Activated naive CD4-positive, alpha-beta T cell treated with anti-CD3 and anti-CD28 coated beads, Interleukin-2, amount 50 U/mL, for 24 hours (primary cell): Measurements from ENCODE around the gene RAPGEF5.

Experiments
- H3K27ac Mint-ChIP-seq: one replicate; pipeline ENCODE4 v1.8.0; 2021; ENCODE audit warnings: mild to moderate bottlenecking, mixed read lengths
- H3K27me3 Mint-ChIP-seq: one replicate; pipeline ENCODE4 v1.8.0; 2021; ENCODE audit warnings: mixed read lengths
- H3K36me3 Mint-ChIP-seq: one replicate; pipeline ENCODE4 v1.8.0; 2021; ENCODE audit warnings: mixed read lengths
- H3K4me1 Mint-ChIP-seq: one replicate; pipeline ENCODE4 v1.8.0; 2021; ENCODE audit warnings: mixed read lengths
- H3K4me3 Mint-ChIP-seq: one replicate; pipeline ENCODE4 v1.8.0; 2021; ENCODE audit warnings: mild to moderate bottlenecking, mixed read lengths
- H3K9me3 Mint-ChIP-seq: one replicate; pipeline ENCODE4 v1.8.0; 2021; ENCODE audit warnings: mixed read lengths

The RAPGEF5 gene

GRCh38 chr7:22146961-22147512 is 209.9 kb downstream of the RAPGEF5 start:
- H3K4me3 Mint-ChIP-seq, result peak overlapping the region; percentile 4
- no peak overlapping the region for H3K27ac Mint-ChIP-seq
- H3K4me1 Mint-ChIP-seq, result peaks cover 18% of the 10 kb centered on the region

GRCh38 chr7:22144950-22145349 is 212.0 kb downstream of the RAPGEF5 start:
- Mint-ChIP-seq H3K9me3 (no peaks in the 10 kb centered on the region), H3K27me3 (no peaks in the 10 kb centered on the region), H3K27ac (no peak overlapping the region), H3K36me3 (no peaks in the 10 kb centered on the region), H3K4me1 (peaks cover 18% of the 10 kb centered on the region), H3K4me3 (no peak overlapping the region)

More at GRCh38 chr7:22146961-22147512, 209.9 kb downstream of the RAPGEF5 start:
- no peaks in the 10 kb centered on the region for H3K9me3 Mint-ChIP-seq
- H3K27me3 Mint-ChIP-seq, result no peaks in the 10 kb centered on the region
- H3K36me3 Mint-ChIP-seq, result no peaks in the 10 kb centered on the region

GRCh38 chr7:22143491-22143890 is 213.5 kb downstream of the RAPGEF5 start:
- Mint-ChIP-seq H3K27me3 (no peaks in the 10 kb centered on the region), H3K36me3 (no peaks in the 10 kb centered on the region), H3K27ac (no peak overlapping the region), H3K4me1 (peaks cover 17% of the 10 kb centered on the region), H3K4me3 (no peak overlapping the region), H3K9me3 (no peaks in the 10 kb centered on the region)

GRCh38 chr7:22142572-22142971 is 214.4 kb downstream of the RAPGEF5 start:
- H3K9me3 Mint-ChIP-seq, result no peaks in the 10 kb centered on the region
- H3K4me3 Mint-ChIP-seq, result no peak overlapping the region
- no peaks in the 10 kb centered on the region for H3K27me3 Mint-ChIP-seq
- H3K27ac Mint-ChIP-seq, result no peak overlapping the region
- no peaks in the 10 kb centered on the region for H3K36me3 Mint-ChIP-seq
- H3K4me1 Mint-ChIP-seq, result peaks cover 8% of the 10 kb centered on the region

- no peaks in the 10 kb centered on the region for H3K36me3 Mint-ChIP-seq
- H3K27me3 Mint-ChIP-seq, result no peaks in the 10 kb centered on the region
- no peaks in the 10 kb centered on the region for H3K4me1 Mint-ChIP-seq
- no peaks in the 10 kb centered on the region for H3K9me3 Mint-ChIP-seq
- no peak overlapping the region for H3K27ac Mint-ChIP-seq
- no peak overlapping the region for H3K4me3 Mint-ChIP-seq
Measured at GRCh38 chr7:22141355-22141754, 215.6 kb downstream of the RAPGEF5 start.

- Mint-ChIP-seq H3K27me3 (no peaks in the 10 kb centered on the region), H3K4me3 (no peak overlapping the region), H3K4me1 (no peaks in the 10 kb centered on the region), H3K27ac (no peak overlapping the region), H3K36me3 (no peaks in the 10 kb centered on the region), H3K9me3 (no peaks in the 10 kb centered on the region)
Measured at GRCh38 chr7:22140578-22140977, 216.4 kb downstream of the RAPGEF5 start.

- Mint-ChIP-seq H3K36me3 (no peaks in the 10 kb centered on the region), H3K9me3 (no peaks in the 10 kb centered on the region), H3K27ac (no peak overlapping the region), H3K4me3 (no peak overlapping the region), H3K27me3 (no peaks in the 10 kb centered on the region), H3K4me1 (no peaks in the 10 kb centered on the region)
Measured at GRCh38 chr7:22138886-22139285, 218.1 kb downstream of the RAPGEF5 start.

GRCh38 chr7:22138106-22138505 is 218.8 kb downstream of the RAPGEF5 start:
- H3K4me1 Mint-ChIP-seq, result no peaks in the 10 kb centered on the region
- no peaks in the 10 kb centered on the region for H3K36me3 Mint-ChIP-seq
- no peaks in the 10 kb centered on the region for H3K9me3 Mint-ChIP-seq
- H3K4me3 Mint-ChIP-seq, result no peak overlapping the region
- H3K27ac Mint-ChIP-seq, result no peak overlapping the region
- H3K27me3 Mint-ChIP-seq, result peaks cover 2% of the 10 kb centered on the region

- Mint-ChIP-seq H3K4me1 (no peaks in the 10 kb centered on the region), H3K9me3 (no peaks in the 10 kb centered on the region), H3K4me3 (no peak overlapping the region), H3K27ac (no peak overlapping the region), H3K36me3 (no peaks in the 10 kb centered on the region), H3K27me3 (peaks cover 2% of the 10 kb centered on the region)
Measured at GRCh38 chr7:22137466-22137865, 219.5 kb downstream of the RAPGEF5 start.

- no peaks in the 10 kb centered on the region for H3K9me3 Mint-ChIP-seq
- H3K36me3 Mint-ChIP-seq, result no peaks in the 10 kb centered on the region
- H3K4me1 Mint-ChIP-seq, result no peaks in the 10 kb centered on the region
- H3K4me3 Mint-ChIP-seq, result no peak overlapping the region
- H3K27ac Mint-ChIP-seq, result no peak overlapping the region
- peaks cover 2% of the 10 kb centered on the region for H3K27me3 Mint-ChIP-seq
Measured at GRCh38 chr7:22137026-22137425, 219.9 kb downstream of the RAPGEF5 start.

- Mint-ChIP-seq H3K27me3 (peaks cover 2% of the 10 kb centered on the region), H3K27ac (no peak overlapping the region), H3K4me1 (no peaks in the 10 kb centered on the region), H3K9me3 (no peaks in the 10 kb centered on the region), H3K36me3 (no peaks in the 10 kb centered on the region), H3K4me3 (no peak overlapping the region)
Measured at GRCh38 chr7:22129819-22130580, 227.0 kb downstream of the RAPGEF5 start.

- Mint-ChIP-seq H3K4me3 (no peak overlapping the region), H3K36me3 (no peaks in the 10 kb centered on the region), H3K4me1 (no peaks in the 10 kb centered on the region), H3K27ac (no peak overlapping the region), H3K27me3 (peaks cover 2% of the 10 kb centered on the region), H3K9me3 (no peaks in the 10 kb centered on the region)
Measured at GRCh38 chr7:22129166-22129565, 227.8 kb downstream of the RAPGEF5 start.

- H3K36me3 Mint-ChIP-seq, result no peaks in the 10 kb centered on the region
- peaks cover 1% of the 10 kb centered on the region for H3K27me3 Mint-ChIP-seq
- H3K4me3 Mint-ChIP-seq, result no peak overlapping the region
- H3K4me1 Mint-ChIP-seq, result no peaks in the 10 kb centered on the region
- H3K27ac Mint-ChIP-seq, result no peak overlapping the region
- H3K9me3 Mint-ChIP-seq, result no peaks in the 10 kb centered on the region
Measured at GRCh38 chr7:22128528-22128920, 228.4 kb downstream of the RAPGEF5 start.

- Mint-ChIP-seq H3K9me3 (no peaks in the 10 kb centered on the region), H3K4me3 (no peak overlapping the region), H3K4me1 (no peaks in the 10 kb centered on the region), H3K36me3 (no peaks in the 10 kb centered on the region), H3K27ac (no peak overlapping the region), H3K27me3 (no peaks in the 10 kb centered on the region)
Measured at GRCh38 chr7:22127835-22128527, 229.0 kb downstream of the RAPGEF5 start.

GRCh38 chr7:22125436-22125835 is 231.5 kb downstream of the RAPGEF5 start:
- H3K27ac Mint-ChIP-seq, result no peak overlapping the region
- no peaks in the 10 kb centered on the region for H3K36me3 Mint-ChIP-seq
- H3K9me3 Mint-ChIP-seq, result no peaks in the 10 kb centered on the region
- no peaks in the 10 kb centered on the region for H3K27me3 Mint-ChIP-seq
- peaks cover 8% of the 10 kb centered on the region for H3K4me1 Mint-ChIP-seq
- no peak overlapping the region for H3K4me3 Mint-ChIP-seq

GRCh38 chr7:22124941-22125340 is 232.0 kb downstream of the RAPGEF5 start:
- Mint-ChIP-seq H3K36me3 (no peaks in the 10 kb centered on the region), H3K27ac (no peak overlapping the region), H3K4me1 (peaks cover 8% of the 10 kb centered on the region), H3K4me3 (no peak overlapping the region), H3K9me3 (no peaks in the 10 kb centered on the region), H3K27me3 (no peaks in the 10 kb centered on the region)
